ENCODE data around the gene FOXP1.
"Not testable (repeated sequence)": the region's sequence is repeated elsewhere in the genome, so short reads cannot be mapped to it uniquely, and the experiment has no call there.

Gene FOXP1

DNA sequence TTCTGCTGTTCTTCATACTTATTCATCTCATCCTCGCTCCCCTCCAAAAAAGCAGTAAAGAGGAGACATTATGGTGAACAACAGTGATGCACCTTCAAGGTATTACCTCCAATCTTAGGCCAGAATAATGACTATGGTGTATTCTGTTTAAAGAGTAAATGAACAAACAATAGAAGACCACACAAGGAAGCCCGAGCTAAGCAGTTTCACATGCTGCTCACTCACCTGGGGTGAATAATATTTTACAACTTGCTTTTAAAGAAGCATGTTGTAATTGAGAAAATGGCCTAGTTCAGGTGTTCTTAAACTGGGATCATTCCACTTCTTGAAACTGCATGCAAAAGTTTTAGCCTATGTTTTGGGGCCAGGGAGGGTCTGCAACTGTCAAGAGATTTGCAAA lies 581.2 kb downstream of the FOXP1 start:
- DNase-seq (ENCODE audit: low read depth), result no peak

DNA sequence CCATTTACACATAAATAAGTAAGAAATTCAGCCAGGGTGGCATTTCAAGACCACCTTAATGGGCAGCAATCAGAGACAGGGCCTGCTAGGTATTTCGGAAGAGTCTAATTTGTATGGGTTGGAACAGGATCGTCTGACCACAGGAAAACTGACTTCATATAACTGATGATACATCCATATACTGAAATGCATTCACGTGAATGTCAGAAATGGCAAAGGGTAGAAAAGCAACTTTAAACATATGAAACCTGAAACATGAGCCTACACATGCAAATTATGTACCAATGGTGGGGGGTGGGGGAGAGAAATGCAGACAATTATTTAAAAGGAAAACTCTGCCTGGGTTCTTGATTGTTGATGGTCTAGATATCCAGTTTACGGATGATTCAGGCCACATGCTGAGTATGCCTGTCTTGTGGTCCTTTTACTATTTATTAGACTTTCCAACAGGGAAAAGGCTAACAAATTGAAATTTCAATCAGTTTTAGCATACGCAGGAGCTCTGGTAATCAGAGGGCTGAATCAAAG lies 582.2 kb downstream of the FOXP1 start:
- DNase-seq (ENCODE audit: low read depth), result no peak

DNA sequence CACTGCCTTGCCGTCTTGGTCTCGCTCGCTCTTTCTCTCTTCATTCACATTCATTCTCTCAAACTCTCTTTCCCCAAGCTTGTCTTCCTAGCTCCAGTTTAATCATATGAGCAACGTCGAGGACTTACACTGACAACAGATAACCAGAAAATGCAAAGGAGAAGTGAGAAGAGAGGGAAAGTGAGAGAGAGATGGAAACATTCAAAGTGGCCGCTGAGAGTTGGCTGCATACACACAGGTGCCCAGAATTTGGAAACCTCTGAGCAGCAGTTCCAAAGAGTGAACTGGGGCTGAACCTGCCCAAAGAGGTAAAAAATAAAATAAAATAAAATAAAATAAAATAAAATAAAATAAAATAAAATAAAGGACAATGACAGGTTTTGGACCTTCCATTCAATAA lies 583.0 kb downstream of the FOXP1 start:
- no peak for DNase-seq (ENCODE audit: low read depth)

DNA sequence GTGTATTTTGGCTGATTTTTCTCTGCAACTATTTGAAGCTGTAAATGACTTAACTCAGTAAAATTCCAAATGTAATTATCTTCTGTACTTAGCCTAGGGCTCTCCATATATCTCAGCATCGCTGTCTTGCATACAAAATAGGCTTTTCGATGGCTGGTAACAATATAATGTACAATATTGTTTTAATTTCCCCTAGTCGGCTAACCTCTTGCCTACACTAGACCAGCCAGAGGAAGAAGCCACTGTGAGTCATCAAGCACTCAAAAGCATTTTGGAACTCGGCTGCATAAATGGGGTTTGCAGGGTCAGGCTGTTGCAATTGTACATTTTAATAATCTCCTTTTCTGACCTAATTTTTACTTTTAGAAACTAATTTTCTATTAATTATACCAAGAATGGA lies 583.8 kb downstream of the FOXP1 start:
- no peak for DNase-seq (ENCODE audit: low read depth)

DNA sequence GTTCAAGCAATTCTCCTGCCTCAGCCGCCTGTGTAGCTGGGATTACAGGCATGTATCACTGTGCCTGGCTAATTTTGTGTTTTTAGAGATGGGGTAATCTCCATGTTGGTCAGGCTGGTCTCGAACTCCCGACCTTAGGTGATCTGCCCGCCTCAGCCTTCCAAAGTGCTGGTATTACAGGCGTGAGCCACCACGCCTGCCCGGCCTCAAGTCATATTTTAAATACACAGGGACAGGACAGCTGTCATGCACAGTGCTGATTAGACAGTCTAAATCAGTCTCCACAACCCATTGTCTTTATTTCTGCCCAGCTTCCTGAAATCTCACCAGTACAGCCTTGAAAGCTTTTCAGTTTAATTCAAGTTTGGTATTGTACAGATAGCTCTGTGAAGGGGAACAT lies 587.4 kb downstream of the FOXP1 start:
- DNase-seq (ENCODE audit: low read depth), result no peak

DNA sequence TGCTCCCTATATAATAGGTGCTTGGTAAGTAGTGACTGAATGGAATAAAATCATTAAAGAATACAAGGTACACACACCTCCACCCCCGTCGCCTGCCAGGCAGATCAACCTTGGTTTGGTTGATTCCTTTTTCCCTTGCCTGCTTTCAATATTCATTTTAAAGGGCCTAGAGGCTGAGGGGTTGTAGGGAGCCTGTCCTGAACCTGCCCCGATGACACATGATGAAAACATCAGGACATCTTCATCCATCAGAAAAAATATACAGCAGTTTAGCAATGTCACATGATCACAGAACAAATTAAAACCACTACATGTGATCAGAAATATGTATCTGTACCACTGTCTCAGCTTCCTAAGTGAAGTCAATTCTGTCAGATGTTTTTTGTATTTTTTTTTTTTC lies 588.9 kb downstream of the FOXP1 start:
- no peak for DNase-seq (ENCODE audit: low read depth)

DNA sequence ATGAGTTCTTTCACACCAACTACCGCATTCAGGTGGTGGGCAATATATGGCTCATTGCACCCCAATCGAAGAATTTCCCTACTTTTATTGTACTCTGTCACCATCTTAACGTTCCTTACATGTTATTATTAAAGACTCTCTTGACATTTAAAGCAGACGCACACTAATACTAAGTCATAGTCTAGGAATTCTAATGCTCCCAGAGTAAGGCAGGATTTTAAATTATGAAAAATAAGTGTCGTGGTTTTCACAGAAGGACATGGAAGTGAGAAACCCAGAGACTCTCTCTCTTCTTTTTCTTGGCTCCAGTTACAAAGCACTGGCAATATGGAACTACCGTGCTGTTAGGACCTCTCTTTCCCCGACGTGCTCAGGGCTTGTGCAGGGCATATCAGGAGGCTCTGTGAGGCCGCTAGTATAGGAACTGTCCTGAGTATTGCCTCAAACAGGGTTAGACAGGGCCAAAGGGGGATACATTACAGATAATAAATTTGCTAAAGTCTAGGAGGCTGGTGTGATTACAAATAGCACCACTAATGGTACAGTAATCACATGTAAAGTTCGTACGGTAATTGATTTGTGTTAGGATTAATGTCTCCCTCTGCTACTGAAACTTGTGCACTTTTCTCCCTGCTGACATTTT lies 590.8 kb downstream of the FOXP1 start:
- DNase-seq (ENCODE audit: low read depth), result no peak

DNA sequence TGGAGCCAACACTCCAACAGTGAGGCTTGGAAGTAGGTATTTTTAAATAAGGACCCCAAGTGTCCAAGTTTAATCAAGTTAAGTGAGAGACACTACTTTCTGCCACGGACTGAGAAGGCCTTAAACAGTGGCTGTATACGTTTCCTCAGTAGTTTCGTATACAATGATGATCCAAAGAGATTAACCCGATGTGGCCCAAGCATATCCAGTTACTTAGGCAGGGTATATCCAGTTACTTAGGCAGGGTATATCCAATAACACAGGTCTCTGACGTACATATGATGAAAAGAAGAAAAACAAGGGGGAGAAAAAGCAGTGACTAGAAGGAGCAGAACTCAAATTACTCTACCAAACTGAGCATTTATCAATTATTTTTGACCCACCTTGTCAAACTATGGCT lies 591.4 kb downstream of the FOXP1 start:
- DNase-seq (ENCODE audit: low read depth), result no peak

DNA sequence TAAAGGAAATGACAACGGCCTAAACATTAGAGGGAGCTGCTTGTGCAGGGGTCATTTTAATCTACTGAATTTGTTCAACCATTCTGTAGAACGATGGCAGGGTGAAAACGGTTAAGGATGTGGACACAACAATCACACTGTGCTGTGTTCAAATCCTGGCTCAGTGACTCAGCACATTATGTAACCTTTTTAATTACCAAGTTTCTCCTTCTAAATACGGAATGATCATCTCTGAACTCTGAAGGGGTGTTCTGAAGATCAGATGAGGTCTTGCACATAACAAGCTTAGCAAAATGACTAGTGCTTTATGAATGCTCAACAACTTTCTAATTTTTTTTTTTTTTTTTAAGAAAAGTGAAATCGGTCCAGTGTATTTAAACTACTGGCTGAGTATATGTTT lies 592.8 kb downstream of the FOXP1 start:
- DNase-seq (ENCODE audit: low read depth), result no peak

DNA sequence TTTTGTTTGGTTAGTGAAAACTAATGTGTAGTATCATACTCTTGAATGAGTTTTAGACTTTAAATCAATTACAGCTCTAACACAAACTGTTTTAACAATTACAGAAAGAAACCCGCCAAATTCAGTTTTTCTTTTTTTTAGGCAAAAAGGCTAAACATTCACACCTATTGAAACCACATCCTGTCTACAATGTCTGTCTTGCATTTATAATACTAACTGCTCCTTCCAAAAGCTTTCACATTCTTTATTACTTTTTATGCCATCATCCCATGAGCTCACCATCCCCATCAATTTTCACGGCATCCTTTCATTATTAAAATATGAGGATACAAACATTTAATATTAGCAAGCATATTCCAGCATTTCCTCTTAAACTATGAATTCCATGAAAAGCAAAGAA lies 593.3 kb downstream of the FOXP1 start:
- DNase-seq (ENCODE audit: low read depth), result no peak

DNA sequence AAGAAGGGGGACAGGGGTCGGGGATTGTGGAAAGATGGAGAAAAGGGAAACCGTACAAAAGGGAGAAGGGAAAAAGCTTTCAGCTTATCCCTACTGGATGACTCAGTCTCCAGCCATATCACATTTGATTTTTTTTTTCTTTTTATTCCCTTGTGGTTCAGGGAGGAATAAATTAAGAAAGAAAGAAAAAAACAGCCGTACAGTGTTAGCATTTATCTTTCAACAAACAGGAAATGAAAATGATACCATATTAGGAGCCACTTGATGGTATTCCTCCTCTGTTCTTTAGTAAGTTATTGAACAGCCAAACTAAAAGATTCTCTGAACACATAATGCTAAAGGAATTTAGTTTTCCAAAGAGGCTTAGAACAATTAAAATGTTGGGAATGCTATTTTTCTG lies 594.4 kb downstream of the FOXP1 start:
- no peak for DNase-seq (ENCODE audit: low read depth)

DNA sequence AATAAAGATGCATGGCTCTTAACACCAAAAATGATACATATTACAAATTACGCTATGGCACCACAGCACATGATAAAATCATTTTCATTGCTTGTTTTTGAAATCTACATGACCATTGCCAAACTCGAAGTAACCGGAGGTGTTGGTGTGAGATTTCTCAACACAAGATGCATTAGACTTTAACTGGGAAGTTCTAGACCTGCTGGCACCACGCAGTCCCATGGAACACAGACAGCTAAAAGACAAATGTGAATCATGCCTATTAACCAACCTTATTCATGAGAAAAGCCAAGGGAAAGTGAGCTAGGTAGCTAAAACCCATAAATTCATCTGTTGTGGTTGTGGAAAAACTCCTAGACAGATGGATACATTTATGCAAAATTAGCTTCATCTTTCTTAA lies 595.4 kb downstream of the FOXP1 start:
- no peak for DNase-seq (ENCODE audit: low read depth)

DNA sequence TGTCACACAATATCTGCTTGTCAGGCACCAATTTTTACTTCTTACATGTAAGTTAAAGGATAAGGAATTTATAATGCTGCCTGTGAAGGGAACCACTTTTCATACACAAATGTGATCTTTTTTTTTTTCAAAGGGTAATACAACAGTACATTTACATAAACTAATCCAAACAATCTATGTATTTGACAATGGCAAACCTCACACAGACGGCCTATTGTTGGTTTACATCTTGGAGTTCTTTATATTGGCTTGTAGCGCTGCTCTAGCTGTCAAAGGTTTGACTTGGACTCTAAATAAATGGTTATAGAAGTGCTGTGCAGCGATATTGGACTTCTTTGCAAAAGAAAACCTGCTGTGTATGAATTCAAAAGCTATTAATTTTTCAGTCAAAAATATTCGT lies 598.0 kb downstream of the FOXP1 start:
- no peak for DNase-seq (ENCODE audit: low read depth)

DNA sequence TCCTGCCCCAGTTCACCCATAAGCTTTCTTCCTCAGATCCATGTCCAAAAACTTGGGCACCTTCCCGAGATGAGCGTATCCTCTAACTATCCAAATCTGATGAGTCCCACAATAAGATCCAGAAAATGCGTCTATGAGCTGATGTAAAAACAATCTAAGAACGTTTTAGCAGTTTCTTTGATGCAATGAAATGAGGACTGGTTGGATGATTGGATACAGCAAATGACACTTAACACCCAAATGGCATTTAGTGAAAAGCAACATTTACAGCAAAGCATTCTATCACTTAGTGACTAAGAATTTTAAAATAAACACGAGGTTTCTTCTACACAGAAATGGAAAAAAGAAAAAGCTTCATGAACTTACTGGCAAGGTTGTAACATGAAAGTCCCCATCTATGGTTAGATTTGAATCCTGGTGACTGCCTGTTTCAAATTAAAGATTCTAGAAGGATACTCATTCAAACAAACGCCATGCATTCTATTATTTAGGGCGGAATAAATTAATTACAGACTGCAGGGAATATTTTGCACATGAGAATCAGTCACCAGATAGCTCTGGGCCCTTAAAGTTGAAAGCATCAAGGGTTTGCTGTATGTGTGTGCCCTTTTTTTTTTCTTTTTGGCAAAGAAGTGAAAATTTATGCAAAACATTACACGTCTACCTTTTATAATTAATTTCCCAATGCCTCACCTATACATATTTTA lies 598.6 kb downstream of the FOXP1 start:
- no peak for DNase-seq (ENCODE audit: low read depth)

DNA sequence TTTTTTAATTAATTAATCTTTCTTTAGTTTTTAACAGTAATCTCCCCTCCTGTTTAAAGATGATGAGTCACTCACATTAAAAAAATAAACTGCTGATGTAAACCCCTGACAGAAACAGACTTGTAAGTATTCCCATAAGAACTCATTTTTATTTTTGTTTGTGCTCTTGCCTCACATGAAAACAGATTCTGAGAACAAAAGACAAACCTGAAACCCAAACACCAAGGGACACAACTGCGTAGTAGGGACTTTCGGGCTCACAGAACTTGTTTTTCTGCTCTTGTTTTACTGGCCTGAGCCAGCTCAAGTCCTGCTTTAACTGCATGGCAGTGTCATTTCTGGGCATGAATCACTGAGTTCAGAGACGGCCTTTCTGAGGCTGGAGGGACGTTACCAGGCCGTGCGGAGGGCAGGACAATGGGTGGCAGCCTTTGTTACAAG lies 600.8 kb downstream of the FOXP1 start:
- no peak for DNase-seq (ENCODE audit: low read depth)

DNA sequence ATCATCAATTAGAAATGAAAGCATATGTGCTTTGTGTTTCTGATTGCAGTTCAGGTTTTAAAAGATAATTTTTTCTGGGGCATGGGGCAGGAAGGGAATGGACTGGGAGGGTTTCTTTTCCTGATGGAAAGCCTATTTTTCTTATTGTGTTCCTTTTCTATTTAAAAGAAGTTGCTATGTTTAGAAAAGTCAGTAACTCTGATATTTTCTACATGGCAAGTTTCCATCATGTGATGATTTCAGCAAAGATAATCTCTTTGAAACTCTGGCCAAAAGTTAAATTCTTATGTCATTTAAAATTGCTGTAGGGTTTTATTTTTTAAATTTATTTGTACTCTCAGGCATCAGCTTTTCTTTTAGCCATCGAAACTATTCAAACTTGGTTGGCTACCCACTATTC lies 601.2 kb downstream of the FOXP1 start:
- no peak for DNase-seq (ENCODE audit: low read depth)

DNA sequence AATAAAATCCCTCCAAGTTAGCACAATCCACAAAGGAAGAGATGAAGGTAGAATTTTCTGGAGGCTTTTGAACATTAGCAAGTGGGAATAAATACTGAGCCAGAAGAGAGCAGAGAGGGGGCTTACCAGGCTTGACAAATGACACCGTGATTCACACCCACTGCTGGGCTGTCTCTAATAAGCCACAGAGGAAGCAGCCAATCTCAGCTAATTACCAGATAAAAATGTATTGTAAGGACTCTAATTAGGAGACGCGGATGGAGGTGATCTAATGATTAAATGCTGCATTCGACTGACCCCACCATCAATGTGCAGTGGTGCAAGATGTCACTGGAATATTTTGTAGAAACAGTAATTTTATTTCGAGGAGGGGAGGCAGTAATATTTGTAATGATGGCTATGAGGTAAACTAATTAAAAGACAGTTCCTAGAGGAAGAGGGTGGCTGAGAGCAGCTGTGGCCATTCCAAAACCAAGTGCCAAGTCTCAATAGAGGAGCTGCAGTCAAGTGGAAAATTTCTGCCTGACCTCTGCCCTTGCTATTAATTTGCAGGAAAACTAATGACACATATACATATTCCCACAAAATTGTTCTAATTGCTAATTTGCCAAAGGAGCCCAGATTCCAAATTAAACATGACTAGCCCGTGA lies 602.2 kb downstream of the FOXP1 start:
- DNase-seq (ENCODE audit: low read depth), result no peak

DNA sequence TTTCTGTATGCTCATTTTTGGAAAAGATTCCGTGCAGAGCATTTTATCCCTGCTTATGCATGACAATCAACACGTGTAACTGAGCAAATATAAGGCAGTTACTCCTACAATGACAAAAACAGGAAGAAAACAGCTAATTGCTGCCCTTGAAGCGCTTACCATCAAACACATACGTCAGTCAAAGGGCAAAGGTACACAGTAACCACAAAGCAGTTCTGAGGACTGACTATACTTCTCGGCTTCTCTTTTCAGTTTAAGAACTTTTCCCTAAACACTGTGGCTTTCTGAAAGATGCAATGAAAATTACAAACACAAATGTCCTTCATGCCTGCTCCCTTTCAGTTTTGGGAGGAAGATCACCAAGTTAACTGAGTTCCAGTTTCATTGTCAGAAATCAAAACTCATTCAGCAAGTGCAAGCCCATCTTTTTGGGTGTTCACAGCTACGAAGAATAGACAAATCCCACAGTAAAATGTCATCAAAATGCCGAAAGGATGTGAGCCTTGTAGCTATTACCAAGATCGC lies 602.8 kb downstream of the FOXP1 start:
- no peak for DNase-seq (ENCODE audit: low read depth)

DNA sequence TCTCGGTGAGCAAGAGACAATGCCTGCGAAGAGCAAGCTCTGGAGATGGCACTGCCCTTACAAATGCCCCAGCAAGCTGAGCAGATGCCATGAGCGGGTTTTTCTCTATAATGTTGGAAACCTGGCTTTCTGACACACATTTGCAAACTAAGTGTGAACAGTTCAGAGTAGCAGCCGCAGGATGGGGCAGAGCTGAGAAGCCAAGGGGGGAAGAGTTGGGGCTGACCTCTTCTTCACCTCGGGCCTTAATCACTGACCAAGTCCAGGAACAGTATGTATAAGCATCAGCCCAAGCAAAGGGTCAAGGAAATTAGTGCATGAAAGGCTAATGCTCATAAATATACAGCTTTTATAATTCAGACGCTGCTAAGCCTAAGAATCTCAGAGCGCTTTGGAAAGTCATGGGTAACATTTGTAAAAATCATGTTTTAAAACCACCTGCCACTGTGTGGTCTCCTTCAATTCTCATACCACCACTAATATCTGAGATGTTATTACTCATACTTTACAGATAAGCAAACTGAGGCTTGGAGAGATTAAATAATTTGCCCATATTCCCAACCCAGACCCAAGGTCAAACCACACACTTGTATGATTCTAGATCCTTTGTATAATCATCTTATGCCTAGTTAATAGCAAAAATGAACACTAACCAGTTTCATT lies 603.4 kb downstream of the FOXP1 start:
- no peak for DNase-seq (ENCODE audit: low read depth)

DNA sequence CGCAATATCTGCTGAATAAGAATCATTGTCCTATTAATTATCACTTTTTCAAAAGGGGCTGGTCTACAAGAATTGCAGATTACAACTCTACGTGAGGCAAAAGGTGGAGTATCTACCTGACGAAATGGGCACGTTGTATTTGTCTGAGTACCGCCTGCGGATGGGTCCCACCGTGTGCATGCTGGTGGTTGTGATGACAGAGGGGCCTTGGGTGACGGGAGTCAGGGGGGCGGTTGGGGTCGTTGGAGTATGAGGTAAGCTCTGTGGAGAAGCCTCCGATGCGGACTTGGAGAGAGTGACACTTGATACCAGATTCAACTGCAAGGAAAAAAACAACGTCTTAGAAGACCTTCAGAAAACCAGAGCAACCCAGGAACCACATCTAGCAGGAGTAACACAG lies 605.8 kb downstream of the FOXP1 start:
- no peak for DNase-seq (ENCODE audit: low read depth)

DNA sequence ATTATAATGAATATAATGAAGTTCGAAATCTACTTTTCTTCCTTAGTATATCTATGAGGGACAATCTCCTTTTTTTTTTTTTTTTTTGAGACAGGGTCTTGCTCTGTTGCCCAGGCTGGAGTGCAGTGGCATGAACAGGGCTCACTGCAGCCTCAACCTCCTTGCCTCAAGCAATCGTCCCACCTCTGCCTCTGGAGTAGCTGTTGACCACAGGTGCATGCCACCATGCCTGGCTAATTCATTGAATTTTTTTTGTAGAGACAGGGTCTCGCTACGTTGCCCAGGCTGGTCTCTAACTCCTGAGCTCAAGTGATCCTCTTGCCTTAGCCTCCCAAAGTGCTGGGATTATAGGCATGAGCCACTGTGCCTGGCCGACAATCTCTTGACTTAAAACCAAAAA lies 607.5 kb downstream of the FOXP1 start:
- DNase-seq (ENCODE audit: low read depth), result not testable (repeated sequence)

DNA sequence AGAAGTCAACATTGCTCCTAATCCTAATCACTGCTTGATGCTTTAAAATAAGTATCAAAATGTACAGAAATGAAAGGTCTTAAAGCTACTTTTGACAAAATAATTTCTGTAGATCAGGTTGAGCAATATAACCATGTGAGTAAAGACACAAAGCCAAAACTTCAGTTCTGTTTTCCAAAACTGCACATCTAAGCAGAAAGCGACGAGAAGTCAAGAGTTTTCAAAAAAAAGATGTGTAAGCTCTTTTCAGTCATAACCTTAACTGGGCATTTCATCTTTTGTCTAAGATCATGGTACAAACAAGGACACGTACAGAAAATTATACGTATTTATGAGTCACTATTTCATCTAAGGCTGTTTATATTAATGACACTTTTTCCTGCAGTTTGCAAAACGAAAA lies 608.8 kb downstream of the FOXP1 start:
- no peak for DNase-seq (ENCODE audit: low read depth)

DNA sequence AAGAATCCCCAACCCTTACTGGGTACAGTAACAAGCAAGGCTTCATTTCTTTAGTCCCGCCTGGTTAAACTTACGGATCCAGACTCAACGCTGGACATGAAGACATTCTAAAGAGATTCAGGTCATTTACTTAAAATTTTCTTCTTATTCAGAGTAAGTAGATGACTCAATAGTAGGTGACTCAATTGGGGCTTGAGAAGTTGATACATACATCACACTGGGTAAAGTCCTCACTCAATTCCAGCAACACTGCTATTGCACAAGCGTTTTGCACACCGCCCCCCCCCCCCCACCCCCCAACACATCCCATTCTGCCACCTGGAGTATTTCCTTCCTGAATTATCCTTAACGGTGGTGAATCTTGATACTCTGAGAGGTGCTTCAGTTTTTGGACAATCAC lies 610.0 kb downstream of the FOXP1 start:
- no peak for DNase-seq (ENCODE audit: low read depth)

Measured in non-pigmented ciliary epithelial cell (primary cell).